ENCODE data around the gene CCDC171.

Gene CCDC171

DNA sequence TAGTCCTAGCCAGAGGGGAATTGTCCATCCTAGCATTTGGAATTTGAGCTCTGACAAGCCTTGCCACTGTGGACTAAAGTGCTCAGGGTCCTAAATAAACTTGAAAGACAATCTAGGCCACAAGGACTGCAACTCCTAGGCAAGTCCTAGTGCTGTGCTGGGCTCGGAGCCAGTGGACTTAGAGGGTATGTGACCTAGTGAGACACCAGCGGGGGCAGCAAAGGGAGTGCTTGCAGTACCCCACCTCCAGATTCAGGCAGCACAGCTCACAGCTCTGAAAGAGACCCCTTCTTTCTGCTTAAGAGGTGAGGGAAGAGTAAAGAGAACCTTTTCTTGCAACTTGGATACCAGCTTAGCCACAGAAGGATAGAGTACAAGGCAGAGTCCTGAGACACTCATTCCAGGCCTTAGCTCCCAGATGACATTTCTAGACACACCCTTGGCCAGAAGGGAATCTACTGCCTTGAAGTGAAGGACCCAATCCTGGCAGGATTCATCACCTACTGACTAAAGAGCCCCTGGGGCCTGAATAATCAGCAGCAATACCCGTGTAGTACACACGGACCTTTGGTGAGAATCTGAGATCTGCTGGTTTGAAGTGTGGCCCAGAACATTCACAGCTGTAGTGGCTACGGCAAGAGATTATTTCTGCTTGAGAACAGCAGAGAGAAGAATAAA is 164.6 kb downstream of the CCDC171 start:
- Histone ChIP-seq H3K27ac (replicated peaks) (no peak overlapping the region), H3K27me3 (ENCODE audit: insufficient read depth, poor library complexity, severe bottlenecking) (no peaks in the 10 kb centered on the region), H3K4me3 (replicated peaks; ENCODE audit: insufficient read depth, low read length) (no peak overlapping the region)
- no peak for DNase-seq (ENCODE audit: low read depth in 1 of 2, low spot score in 1 of 2)
- TF ChIP-seq GABPA (IDR thresholded peaks at IDR 0.05; ENCODE audit: low read depth) (no peak), POLR2AphosphoS5 (IDR thresholded peaks at IDR 0.05; ENCODE audit: low read depth) (no peak), SPI1 (IDR thresholded peaks at IDR 0.05; ENCODE audit: borderline replicate concordance, low read depth) (no peak)
- TF ChIP-seq, protein P1, sequence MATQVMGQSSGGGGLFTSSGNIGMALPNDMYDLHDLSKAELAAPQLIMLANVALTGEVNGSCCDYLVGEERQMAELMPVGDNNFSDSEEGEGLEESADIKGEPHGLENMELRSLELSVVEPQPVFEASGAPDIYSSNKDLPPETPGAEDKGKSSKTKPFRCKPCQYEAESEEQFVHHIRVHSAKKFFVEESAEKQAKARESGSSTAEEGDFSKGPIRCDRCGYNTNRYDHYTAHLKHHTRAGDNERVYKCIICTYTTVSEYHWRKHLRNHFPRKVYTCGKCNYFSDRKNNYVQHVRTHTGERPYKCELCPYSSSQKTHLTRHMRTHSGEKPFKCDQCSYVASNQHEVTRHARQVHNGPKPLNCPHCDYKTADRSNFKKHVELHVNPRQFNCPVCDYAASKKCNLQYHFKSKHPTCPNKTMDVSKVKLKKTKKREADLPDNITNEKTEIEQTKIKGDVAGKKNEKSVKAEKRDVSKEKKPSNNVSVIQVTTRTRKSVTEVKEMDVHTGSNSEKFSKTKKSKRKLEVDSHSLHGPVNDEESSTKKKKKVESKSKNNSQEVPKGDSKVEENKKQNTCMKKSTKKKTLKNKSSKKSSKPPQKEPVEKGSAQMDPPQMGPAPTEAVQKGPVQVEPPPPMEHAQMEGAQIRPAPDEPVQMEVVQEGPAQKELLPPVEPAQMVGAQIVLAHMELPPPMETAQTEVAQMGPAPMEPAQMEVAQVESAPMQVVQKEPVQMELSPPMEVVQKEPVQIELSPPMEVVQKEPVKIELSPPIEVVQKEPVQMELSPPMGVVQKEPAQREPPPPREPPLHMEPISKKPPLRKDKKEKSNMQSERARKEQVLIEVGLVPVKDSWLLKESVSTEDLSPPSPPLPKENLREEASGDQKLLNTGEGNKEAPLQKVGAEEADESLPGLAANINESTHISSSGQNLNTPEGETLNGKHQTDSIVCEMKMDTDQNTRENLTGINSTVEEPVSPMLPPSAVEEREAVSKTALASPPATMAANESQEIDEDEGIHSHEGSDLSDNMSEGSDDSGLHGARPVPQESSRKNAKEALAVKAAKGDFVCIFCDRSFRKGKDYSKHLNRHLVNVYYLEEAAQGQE (IDR thresholded peaks at IDR 0.05; ENCODE audit: insufficient replicate concordance, low read depth): no peak
- TF ChIP-seq, protein P2, sequence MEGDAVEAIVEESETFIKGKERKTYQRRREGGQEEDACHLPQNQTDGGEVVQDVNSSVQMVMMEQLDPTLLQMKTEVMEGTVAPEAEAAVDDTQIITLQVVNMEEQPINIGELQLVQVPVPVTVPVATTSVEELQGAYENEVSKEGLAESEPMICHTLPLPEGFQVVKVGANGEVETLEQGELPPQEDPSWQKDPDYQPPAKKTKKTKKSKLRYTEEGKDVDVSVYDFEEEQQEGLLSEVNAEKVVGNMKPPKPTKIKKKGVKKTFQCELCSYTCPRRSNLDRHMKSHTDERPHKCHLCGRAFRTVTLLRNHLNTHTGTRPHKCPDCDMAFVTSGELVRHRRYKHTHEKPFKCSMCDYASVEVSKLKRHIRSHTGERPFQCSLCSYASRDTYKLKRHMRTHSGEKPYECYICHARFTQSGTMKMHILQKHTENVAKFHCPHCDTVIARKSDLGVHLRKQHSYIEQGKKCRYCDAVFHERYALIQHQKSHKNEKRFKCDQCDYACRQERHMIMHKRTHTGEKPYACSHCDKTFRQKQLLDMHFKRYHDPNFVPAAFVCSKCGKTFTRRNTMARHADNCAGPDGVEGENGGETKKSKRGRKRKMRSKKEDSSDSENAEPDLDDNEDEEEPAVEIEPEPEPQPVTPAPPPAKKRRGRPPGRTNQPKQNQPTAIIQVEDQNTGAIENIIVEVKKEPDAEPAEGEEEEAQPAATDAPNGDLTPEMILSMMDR (IDR thresholded peaks at IDR 0.05; ENCODE audit: insufficient read depth, low read length): no peak

DNA sequence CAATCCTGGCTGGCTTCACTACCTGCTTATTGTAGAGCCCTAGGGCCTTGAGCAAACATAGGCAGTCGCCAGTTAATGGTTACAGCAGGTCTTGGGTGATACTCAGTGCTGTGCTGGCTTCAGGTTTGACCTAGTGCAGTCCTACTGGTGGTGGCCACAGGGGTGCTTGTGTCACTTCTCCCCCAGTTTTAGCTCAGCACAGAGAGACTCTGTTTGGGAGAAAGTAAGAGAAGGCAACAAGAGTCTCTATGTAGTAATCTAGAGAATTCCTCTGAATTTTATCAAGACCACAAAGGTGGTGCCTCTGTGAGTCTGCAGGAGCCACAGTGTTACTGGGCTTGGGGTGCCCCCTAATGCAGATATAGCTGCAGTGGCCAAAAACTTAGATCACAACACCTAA is 165.6 kb downstream of the CCDC171 start:
- Histone ChIP-seq H3K27ac (replicated peaks) (no peak overlapping the region), H3K4me3 (replicated peaks; ENCODE audit: insufficient read depth, low read length) (no peak overlapping the region), H3K27me3 (ENCODE audit: insufficient read depth, poor library complexity, severe bottlenecking) (no peaks in the 10 kb centered on the region)
- no peak for DNase-seq (ENCODE audit: low read depth in 1 of 2, low spot score in 1 of 2)
- TF ChIP-seq, protein P2 (IDR thresholded peaks at IDR 0.05; ENCODE audit: insufficient read depth, low read length): no peak
- TF ChIP-seq GABPA (IDR thresholded peaks at IDR 0.05; ENCODE audit: low read depth) (no peak), SPI1 (IDR thresholded peaks at IDR 0.05; ENCODE audit: borderline replicate concordance, low read depth) (no peak), POLR2AphosphoS5 (IDR thresholded peaks at IDR 0.05; ENCODE audit: low read depth) (no peak)
- TF ChIP-seq, protein P1 (IDR thresholded peaks at IDR 0.05; ENCODE audit: insufficient replicate concordance, low read depth): no peak

DNA sequence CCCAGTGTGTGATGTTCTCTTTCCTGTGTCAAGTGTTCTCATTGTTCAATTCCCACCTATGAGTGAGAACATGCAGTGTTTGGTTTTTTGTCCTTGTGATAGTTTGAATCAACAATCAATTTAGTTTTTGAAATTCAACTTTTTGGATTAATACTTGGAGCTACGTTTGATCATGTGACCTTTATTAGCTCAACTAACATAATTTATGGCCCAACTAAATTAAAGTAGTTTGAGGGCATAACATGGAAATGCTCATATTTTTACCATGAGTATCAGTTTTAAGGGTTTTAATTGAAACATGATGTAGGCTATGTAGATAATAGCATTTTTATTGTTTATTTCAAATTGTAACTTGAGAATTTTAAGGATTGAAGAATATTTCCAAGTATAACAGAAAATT is 168.0 kb downstream of the CCDC171 start:
- no peaks in the 10 kb centered on the region for H3K27me3 ChIP-seq (ENCODE audit: insufficient read depth, poor library complexity, severe bottlenecking)
- TF ChIP-seq, protein P2 (IDR thresholded peaks at IDR 0.05; ENCODE audit: insufficient read depth, low read length): no peak
- TF ChIP-seq POLR2AphosphoS5 (IDR thresholded peaks at IDR 0.05; ENCODE audit: low read depth) (no peak), SPI1 (IDR thresholded peaks at IDR 0.05; ENCODE audit: borderline replicate concordance, low read depth) (no peak), GABPA (IDR thresholded peaks at IDR 0.05; ENCODE audit: low read depth) (no peak)
- TF ChIP-seq, protein P1 (IDR thresholded peaks at IDR 0.05; ENCODE audit: insufficient replicate concordance, low read depth): no peak
- no peak overlapping the region for H3K27ac ChIP-seq (replicated peaks)
- DNase-seq (ENCODE audit: low read depth in 1 of 2, low spot score in 1 of 2): no peak
- H3K4me3 ChIP-seq (replicated peaks; ENCODE audit: insufficient read depth, low read length): no peak overlapping the region

Measured in HL-60 (cell line).